EH (cell line): ENCODE data around the gene PPP1R12C.

Source experiments
- DNase-seq: peaks from one replicate; pipeline ENCODE4 v3.0.0-alpha.2; 2015; ENCODE audit warnings: low read depth

The PPP1R12C gene

GRCh38 chr19:55089342-55089944, 28.0 kb downstream of the PPP1R12C start:
- DNase-seq: no peak

- peak; percentile 70 for DNase-seq
Observed at GRCh38 chr19:55088543-55089341, 28.7 kb downstream of the PPP1R12C start.

- no peak for DNase-seq
Observed at GRCh38 chr19:55088021-55088451, 29.4 kb downstream of the PPP1R12C start.

DNA sequence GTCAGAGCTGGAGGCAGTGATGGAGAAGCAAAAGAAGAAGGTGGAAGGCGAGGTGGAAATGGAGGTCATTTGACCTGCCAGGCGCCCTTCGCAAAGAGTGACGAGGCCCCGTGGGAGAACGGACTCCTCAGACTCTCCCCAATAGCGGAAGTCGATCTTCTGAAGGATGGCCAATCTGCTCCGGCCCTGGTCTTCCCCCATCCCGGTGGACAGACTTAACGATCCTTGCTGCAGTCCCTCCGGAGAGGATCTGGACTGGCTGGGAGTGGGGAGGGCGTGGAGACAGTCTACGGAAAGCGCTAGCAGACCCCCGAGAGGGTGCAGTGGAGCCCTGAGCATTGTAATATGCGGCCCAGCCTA, 29.9 kb downstream of the PPP1R12C start:
- peak; percentile 68 for DNase-seq

DNA sequence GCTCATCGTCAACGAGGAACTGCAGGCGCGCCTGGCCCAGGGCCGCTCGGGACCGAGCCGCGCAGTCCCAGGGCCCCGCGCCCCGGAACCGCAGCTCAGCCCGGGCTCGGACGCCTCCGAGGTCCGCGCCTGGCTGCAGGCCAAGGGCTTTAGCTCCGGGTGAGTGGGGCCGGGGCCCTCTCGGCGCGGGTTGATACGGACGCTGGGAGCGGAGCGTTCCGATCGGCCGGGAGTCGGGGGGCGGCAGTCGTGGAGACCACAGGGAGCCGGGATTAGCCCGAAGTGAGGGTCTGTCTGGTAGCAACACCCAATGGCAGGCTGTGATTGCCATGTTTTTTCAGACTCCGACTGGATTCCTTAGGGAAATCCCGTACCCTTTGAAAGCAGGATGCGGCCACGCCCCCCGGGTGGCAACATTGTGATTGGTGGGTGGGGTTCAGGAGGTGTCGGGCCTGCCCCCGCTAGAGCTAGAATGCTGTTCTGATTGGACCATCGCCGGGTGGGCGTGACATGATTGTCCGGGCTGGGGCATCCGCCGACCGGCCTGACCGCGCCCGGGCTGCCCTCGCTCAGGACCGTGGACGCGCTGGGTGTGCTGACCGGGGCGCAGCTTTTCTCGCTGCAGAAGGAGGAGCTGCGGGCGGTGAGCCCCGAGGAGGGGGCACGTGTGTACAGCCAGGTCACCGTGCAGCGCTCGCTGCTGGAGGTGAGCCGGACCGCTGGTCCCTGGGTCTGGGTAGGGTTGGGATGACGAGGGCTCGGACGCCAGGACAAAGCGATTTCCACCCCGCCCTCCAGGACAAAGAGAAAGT, 30.5 kb downstream of the PPP1R12C start:
- peak; percentile 97 for DNase-seq

DNA sequence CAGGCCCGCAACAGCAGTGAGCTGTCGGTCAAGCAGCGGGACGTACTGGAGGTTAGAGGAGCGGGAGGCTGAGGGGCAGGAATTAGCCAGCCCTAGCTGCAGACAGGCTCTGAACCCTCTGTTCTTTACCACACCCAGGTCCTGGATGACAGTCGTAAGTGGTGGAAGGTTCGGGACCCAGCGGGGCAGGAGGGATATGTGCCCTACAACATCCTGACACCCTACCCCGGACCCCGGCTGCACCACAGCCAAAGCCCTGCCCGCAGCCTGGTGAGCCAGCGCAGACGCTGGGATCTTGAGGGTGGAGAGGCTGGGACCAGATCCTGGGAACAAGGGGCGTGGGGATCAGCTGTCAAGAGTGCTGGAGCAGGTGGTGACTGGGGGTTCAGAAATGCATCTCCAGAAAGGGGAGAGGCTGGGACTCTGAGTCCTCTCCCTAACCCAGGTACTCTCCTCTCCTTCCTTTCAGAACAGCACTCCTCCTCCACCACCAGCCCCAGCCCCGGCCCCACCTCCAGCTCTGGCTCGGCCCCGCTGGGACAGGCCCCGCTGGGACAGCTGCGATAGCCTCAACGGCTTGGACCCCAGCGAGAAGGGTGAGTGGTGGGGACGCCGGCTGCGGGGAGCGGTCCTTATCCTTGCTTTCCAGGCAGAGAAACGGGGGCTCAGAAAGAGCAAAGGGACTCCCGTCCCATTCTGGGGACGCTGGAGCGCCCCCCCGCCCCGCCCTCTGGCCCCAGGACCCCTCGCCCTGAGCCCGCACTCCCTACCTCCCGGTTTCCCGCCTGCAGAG, 31.3 kb downstream of the PPP1R12C start:
- DNase-seq: no peak

DNA sequence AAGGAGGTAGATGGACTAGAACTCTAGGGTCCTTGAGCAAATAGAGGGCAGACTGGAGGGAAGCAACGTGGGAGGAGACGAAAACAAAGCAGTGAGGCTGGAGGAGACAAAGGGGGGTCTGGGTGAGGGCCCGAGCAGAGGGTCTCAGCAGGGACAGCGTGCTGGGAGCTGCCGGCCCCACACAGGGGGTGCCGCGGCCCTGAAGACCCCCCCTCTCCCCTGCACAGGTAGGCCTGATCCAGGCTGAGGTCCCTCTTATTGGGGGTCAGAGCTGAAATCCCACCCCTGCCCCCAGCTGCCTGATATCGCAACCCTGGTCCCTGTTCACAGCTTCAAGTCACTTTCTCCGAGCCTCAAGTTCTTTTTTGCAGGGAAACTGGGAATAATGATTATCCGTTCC, 33.0 kb downstream of the PPP1R12C start:
- DNase-seq: no peak

DNA sequence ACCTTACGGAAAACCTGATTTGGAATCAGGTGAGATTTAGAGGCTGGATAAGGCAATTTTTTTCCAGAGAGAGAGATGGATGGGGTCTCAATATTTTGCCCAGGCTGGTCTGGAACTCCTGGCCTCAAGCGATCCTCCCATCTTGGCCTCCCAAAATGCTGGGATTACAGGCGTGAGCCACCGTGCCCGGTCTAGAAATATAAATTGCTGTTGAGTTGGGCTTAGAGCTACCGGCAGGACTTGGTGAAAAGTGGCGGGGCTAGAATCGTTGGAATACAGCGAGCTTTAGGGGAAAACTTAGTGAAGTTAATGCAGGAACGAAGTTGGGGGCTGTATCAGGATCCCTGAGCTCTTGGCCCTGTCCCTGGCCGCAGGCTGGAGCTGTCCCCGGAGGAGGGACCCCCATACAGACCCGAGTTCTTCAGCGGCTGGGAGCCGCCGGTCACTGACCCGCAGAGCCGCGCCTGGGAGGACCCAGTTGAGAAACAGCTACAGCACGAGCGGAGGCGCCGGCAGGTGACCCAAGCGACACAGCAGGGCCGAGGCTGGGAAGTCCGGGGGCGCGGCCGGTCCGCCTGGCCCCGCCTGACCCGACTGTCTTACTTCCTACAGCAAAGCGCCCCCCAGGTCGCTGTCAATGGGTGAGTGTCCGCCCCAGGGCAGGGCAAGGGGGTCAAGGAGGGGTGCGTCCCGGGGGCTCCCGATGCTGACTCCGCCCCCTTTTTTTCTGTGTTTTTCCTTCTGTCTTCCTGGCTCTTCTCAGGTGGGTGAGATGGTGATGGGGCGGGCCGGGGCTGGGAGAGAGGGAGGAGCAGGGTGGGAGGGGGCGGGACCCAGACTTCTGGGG, 34.2 kb downstream of the PPP1R12C start:
- no peak for DNase-seq

GRCh38 chr19:55082020-55082851, 35.2 kb downstream of the PPP1R12C start:
- peak; percentile 36 for DNase-seq

DNA sequence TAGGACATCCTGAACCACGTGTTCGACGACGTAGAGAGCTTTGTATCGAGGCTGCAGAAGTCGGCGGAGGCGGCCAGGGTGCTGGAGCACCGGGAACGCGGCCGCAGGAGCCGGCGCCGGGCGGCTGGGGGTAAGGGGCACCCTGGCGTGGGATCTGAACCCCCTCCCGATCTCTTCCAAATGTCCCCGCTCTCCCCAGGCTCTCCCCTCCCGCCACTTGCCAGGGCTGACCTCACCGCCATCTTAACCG, 35.7 kb downstream of the PPP1R12C start:
- no peak for DNase-seq

- peak; percentile 74 for DNase-seq
Observed at GRCh38 chr19:55080968-55081769, 36.3 kb downstream of the PPP1R12C start.

GRCh38 chr19:55080121-55080967, 37.1 kb downstream of the PPP1R12C start:
- peak; percentile 73 for DNase-seq

DNA sequence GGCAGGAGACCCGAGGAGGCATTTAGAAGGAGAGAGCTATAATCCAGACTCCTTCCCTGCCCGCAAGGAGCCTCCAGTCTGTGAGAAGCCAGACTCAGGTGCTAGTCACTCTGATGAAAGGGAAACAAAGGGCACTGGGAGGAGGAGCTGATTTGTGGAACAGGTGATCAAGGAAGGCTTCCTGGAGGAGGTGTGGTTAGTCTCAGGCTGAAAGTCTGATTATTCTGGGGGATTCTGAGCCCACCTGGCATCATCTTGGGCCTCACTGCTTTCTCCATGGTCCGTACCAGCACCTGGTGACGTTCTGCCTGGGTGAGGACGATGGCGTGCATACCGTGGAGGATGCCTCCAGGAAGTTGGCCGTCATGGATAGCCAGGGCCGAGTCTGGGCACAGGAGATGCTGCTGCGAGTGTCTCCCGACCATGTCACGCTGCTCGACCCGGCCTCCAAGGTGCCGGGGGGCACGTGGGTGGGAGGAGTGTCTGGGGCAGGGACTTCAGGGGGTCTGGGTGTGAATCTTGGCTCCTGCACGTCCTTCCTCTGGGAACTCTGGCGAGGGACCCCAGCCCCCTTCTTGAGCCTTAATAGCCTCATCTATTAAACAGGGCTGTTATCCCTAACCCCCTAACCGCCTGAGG, 37.9 kb downstream of the PPP1R12C start:
- no peak for DNase-seq

DNA sequence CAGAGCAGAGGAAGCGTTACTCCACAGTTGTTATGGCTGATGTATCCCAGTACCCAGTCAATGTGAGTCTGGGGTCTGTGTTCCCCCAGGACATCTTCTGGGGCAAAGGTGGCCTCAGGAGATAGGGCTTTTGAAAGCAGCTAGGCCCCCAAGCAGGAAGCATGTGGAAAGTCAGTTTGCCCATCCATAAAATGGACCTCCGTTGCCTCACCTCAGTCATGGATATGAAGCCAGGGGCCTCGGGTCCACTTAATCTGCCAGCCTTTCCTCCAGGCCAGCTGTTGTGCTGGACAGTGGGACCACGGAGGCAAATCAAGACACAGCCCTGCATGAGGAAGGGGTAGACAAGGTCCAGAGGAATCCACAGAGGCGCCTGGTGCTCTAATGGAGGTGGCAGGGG, 38.4 kb downstream of the PPP1R12C start:
- DNase-seq: no peak

DNA sequence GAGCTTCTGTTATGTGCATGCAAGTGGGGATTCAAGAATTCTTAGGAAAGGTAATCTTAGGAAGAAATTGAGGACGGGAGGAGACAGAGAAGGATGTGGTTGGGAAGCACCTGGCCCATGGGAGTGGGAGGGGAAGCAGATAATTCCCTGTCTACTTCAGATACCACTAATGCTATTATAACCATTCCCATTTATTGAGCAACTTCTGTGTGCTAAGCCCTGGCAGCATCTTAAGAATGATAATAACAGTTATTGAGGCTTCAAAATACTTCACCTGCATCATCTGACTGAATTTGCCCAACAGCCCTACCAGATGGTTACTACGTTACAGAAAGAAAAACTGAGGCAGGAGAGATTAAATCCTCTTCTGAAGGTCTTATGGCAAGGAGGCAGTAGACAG, 40.3 kb downstream of the PPP1R12C start:
- DNase-seq: no peak

- DNase-seq: no peak
Observed at GRCh38 chr19:55076321-55076720, 41.1 kb downstream of the PPP1R12C start.

GRCh38 chr19:55075371-55075998, 42.0 kb downstream of the PPP1R12C start, which contains the start of gene EPS8L1:
TSS of gene EPS8L1 (plus strand) at chr19:55075869. CDS start at chr19:55076445, 576 bp downstream.
- DNase-seq: no peak

- no peak for DNase-seq
Observed at GRCh38 chr19:55071913-55072312, 45.5 kb downstream of the PPP1R12C start.
